HG03139 (cell line): ENCODE data around the gene C20orf144.

Source experiments
- ATAC-seq: cut with Tn5 transposase; IDR thresholded peaks from one replicate; pipeline ENCODE4 v1.9.1; 2021; ENCODE audit not compliant: unreplicated experiment

Gene C20orf144

GRCh38 chr20:33649201-33649681, 12.9 kb upstream of the C20orf144 start:
- ATAC-seq: no peak

DNA sequence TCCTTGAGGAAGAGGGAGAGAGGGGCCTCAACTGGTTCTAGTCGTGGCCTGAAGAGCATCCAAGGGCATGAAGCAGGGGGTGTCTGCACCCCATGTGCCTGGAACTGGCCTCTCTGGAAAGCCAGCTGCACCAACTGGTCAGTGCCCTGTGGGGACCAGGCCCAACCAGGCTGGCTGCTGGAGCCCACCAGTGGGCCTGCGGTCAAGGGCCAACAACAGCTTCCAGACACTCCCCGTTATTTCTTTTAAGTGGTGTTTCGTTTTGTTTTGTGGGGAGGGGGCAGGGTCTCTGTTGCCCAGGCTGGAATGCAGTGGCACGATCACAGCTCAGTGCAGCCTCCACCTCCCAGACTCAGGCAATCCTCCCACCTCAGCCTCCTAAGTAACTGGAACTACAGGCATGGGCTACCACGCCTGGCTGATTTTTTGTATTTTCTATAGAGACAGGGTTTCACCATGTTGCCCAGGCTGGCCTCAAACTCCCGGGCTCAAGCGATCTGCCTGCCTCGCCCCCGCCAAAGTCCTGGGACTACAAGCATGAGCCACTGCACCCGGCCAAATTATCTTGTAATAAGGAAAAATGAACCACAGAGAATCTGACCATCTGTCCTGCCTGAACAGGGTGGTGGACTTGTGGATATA, 11.9 kb upstream of the C20orf144 start:
- ATAC-seq: no peak

DNA sequence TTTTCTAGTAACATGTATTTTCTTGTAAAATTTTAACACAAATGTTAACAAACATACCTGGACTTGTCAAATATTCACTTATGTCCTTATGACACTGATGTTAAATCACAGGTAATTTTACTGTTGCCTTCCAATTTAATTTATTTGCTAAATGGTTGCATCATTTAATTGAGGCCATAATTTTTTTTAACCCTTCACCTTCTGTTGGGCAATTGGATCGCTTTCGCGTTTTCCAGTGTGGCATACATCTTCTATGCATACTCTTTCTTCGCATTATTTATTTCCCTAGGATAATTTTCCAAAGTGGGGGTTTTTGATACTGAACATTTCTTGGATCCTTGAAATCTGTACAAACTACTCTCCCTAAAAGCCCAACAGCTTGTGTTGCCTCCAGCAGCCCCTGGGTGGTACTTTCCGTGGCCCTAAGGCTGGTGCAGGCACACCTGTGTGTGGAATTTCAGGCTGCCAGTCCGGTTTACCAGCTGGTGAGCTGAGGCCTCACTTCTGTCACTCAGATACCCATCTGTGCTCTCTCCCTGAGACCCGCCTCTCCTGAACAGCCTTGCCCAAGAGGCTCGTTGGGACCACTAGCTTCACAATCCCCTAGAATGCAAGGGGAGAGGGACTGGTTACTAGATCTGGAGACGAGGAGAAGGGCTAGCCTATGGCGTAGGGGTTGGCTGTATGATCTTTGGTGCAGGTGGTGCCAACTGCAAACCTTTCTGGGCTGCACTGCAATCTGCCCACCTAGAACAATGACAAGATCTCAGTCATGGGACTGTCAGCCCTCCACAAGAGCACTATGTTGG, 11.2 kb upstream of the C20orf144 start:
- no peak for ATAC-seq

DNA sequence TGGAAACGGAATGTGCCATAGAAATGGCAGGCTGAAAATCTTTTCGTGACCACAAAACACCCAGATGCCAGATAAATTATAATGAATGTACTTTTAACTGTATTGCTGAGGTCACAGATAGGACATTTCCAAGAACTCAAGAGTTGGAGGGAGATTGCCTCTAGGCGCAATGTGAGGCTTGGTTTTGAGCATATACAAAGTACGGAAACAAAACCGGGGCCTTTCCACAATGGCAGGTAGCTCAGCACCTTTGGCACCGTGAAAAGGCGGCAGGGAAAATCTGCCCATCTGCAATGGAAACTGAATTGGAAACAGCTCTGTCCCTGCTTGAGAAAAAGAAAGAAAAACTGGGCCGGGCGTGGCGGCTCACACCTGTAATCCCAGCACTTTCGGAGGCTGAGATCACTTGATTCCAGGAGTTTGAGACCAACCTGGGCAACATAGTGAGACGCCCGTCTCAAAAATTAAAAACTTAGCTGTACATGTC, 10.5 kb upstream of the C20orf144 start:
- ATAC-seq: no peak

DNA sequence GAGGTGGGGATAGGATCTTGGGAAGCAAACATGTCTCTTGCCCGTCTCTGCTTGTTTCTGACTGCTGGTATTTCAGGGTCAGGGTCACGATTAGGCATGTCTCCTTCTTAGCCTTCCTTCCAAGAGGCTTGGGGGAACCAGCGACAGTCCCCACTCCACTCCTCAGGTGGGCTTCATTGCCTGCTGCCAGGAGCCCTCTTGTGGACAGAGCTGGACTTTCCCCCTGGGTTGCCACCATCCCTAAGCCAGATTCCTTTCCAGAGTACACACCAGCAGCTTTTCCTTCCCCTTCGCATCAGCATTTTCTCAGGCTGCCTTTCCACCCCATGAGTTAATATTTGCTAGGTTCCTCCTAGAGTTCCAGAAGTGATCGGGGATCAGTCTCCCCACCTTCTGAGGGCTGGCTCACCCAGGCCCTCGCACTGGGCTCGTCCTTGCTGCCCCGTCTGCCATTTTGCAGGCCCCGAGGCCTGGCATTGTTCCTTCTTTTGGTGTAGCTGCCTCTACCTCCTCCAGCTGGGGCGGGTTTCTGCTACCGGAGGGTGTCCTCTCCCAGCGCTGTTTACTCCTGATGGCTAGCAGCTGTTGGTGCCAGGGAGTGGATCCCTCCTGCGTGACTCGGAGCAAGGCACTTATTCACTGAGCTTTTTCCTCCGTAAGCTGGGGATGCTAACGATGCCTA, 8.8 kb upstream of the C20orf144 start:
- ATAC-seq: no peak

DNA sequence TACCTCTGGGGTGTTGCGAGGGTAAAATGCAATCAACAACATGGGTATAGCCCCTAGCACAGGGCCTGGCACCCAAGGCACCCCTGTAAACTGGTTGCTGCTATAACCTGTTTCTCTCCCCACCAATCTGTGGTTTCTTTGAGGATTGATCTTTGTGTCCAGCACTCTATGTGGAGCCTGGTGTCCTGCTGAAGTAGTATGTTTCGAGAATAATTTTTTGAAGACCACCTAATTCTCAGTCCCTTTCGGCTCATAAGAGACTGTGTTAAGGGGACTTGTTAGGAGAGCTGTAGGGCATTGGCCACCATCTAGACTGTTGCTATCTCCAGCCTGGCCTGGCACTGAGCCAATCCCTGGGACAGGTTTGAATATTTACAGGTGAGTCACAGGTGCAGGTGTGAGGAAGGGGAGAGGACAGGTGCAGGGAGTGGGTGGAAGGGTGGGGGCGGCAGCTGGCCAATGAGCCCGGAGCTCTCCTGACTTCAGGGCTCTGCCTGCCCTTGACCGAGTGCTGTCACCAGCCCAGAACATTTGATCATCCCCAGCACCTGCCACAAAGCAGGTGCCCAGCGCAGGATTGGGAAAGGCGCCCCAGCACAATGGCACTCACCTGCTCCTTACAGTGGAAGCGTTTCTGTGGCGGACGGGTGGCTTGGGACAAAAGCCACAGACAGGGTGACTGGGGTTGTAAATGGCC, 8.1 kb upstream of the C20orf144 start:
- no peak for ATAC-seq

- no peak for ATAC-seq
These were observed 7.4 kb upstream of the C20orf144 start for GRCh38 chr20:33654680-33655161.

GRCh38 chr20:33655164-33655563, 7.0 kb upstream of the C20orf144 start:
- no peak for ATAC-seq

GRCh38 chr20:33656010-33656782, 5.9 kb upstream of the C20orf144 start:
- ATAC-seq: no peak

GRCh38 chr20:33656783-33657703, 5.1 kb upstream of the C20orf144 start:
- ATAC-seq: no peak

- no peak for ATAC-seq
These were observed 4.4 kb upstream of the C20orf144 start for GRCh38 chr20:33657704-33658095.

DNA sequence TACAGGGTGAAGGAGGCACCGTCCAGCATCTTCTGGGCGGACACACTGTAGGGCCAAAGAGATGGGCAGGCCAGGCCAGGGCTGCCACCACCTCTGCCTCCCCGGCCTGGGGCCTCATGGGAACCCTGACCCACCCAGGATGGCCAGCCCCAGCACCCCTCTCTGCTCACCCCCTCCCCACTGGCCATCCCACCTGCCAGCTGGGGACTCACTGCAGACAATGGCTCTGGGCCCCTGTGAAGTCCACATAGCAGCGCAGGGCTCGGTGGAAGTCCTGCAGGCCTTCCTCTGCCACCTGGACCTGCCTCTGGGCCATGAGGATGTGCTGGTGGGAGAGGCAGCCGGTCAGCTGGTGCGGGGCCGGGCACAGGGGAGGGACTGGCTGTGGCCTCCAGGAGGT, 3.6 kb upstream of the C20orf144 start:
- no peak for ATAC-seq

DNA sequence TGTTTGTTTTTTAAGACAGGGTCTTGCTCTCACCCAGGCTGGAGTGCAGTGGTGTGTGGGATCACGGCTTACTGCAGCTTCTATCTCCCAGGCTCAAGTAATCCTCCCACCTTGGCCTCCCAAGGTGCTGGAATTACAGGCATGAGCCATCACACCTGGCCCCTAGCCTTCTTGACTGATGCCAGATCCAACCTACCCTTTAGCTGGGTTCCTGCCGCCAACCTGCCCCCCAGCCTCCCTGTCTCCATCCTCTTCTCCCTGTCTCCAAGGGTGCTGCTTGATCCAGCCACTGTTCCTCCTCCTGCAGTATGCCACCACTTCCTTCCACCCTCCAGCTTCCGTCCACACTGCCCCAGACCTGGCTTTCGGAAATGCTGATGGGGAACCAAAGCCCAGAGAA, 3.2 kb upstream of the C20orf144 start:
- no peak for ATAC-seq

GRCh38 chr20:33659341-33660034, 2.6 kb upstream of the C20orf144 start:
- ATAC-seq: no peak

GRCh38 chr20:33660035-33660684, 2.0 kb upstream of the C20orf144 start:
- no peak for ATAC-seq

DNA sequence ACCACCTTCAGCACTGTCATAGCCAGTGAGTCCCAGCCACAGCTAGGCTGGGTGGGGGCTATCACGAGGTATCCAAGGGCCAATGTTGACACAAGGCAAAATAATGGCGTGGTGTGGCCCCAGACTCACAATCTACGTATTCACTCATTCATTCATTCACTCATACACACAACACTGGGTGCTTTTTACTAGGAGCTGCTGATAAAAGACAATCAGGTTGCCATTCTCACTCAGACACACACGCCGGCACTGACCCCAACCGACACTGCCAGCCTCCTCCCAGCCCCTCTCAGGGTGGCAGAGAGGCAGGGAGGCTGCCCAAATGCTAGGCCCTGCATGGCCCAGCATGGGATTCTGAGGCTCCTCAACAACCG, 1.5 kb upstream of the C20orf144 start:
- no peak for ATAC-seq

GRCh38 chr20:33663161-33664084, 1.3 kb downstream of the C20orf144 start:
- peak; percentile 43 for ATAC-seq
